Testis (tissue), 2 donors: ENCODE measurements around the gene STXBP1.

Source experiments
- CTCF ChIP-seq, 3 experiments: fragments of 450-650 bp in 2 of 3; fragments of 200-600 bp in 1 of 3; sonication (generic) in 1 of 3; IDR thresholded peaks; one replicate each; pipeline ENCODE4 v1.5.1; 2016 to 2019; ENCODE audit warnings: antibody characterized with exemption in 3 of 3, mild to moderate bottlenecking in 2 of 3, moderate library complexity in 1 of 3
- POLR2A ChIP-seq: fragments of 450-650 bp; IDR thresholded peaks from one replicate; pipeline ENCODE4 v1.6.1; 2017; ENCODE audit warnings: antibody characterized with exemption, mild to moderate bottlenecking, moderate library complexity

- TF ChIP-seq CTCF (IDR thresholded peaks at IDR 0.05) (no peak), POLR2A (no peak)
Measured at GRCh38 chr9:127692071-127692470, 80.0 kb downstream of the STXBP1 start.
